Aorta (tissue), 5 donors: Measurements from ENCODE around the gene CRIM1. TPM values are rescaled to one million over a fixed set of nuclear protein-coding genes. Genes with fewer than 3 reads are reported as not detected.

Experiments used
- ATAC-seq: fragments of 200-7000 bp; cut with Tn5 transposase; one replicate; pipeline ENCODE4 v1.9.1; 2022; ENCODE audit warnings: moderate library complexity; ENCODE audit not compliant: low FRiP score
- DNase-seq, 2 donors: peaks; one replicate each; pipeline ENCODE4 v3.0.0-alpha.2; 2020
- H3K27ac ChIP-seq, 2 donors: one replicate each; pipeline ENCODE4 v1.5.1; 2013; ENCODE audit warnings: low read length in 2 of 2, mild to moderate bottlenecking in 2 of 2, moderate library complexity in 2 of 2, control low read depth in 1 of 2, inconsistent platforms in 1 of 2, low read depth in 1 of 2
- H3K27me3 ChIP-seq, 2 donors: one replicate each; pipeline ENCODE4 v1.6.1; 2013; ENCODE audit warnings: control low read depth in 1 of 2, low read length in 1 of 2, mild to moderate bottlenecking in 1 of 2, moderate library complexity in 1 of 2; ENCODE audit not compliant: insufficient read depth in 2 of 2, control insufficient read depth in 1 of 2
- H3K36me3 ChIP-seq, 2 donors: one replicate each; pipeline ENCODE4 v1.6.1; 2013; ENCODE audit warnings: control low read depth in 1 of 2, low read length in 1 of 2, mild to moderate bottlenecking in 1 of 2; ENCODE audit not compliant: insufficient read depth in 2 of 2, control insufficient read depth in 1 of 2
- H3K4me1 ChIP-seq, 2 donors: one replicate each; pipeline ENCODE4 v1.6.1; 2013; ENCODE audit warnings: low read length in 2 of 2, control low read depth in 1 of 2, mild to moderate bottlenecking in 1 of 2, moderate library complexity in 1 of 2; ENCODE audit not compliant: insufficient read depth in 2 of 2, control insufficient read depth in 1 of 2
- H3K4me3 ChIP-seq, 2 donors: one replicate each; pipeline ENCODE4 v1.5.1; 2013; ENCODE audit warnings: low read length in 2 of 2, control low read depth in 1 of 2, mild to moderate bottlenecking in 1 of 2
- H3K9me3 ChIP-seq: one replicate; pipeline ENCODE4 v1.6.1; 2013; ENCODE audit warnings: mild to moderate bottlenecking, low read length; ENCODE audit not compliant: control insufficient read depth
- WGBS, 2 donors: extraction: QIAGEN DNeasy Blood & Tissue Kit; methylation state at CpG; one replicate each; pipeline ENCODE4 v1.1.7; 2013; 5-methylcytosine and 5-hydroxymethylcytosine counted together
- intact Hi-C, 2 donors: fragments of 100-400 bp; cut with DNase I; formaldehyde crosslinking; loops; one replicate each; pipeline versions ENCODE4 v1.14.2 to v1.15.0; 2022
- polyA plus RNA-seq, 2 donors: library from polyadenylated mRNA; stranded (reverse); fragments of 200-250 nt; gene quantifications; one replicate each; pipeline ENCODE4 v1.2.3, GENCODE V29; 2013
- total RNA-seq, 2 donors: library from RNA; stranded (reverse); fragmentation: NEBNext Ultra II Directional; extraction: Animal tissue kit (Norgen Biotek cat#: 25700); gene quantifications; one replicate each; pipeline ENCODE4 v1.2.1, GENCODE V29; 2021
- donor health status: healthy with polysubstance abuse.
- donor health status: Bipolar disorder and iron deficiency.
- donor health status: DM: no; HTN: no; CAD: no.
- donor health status: DM: no; HTN: no; CAD: no.
- donor health status: DM: yes; HTN: yes; CAD: no.

Gene CRIM1
- total and polyA plus RNA-seq, 4 donors, result 47.3 to 727 (median 147) TPM

GRCh38 chr2:36525245-36525644, 169.7 kb downstream of the CRIM1 start:
- 10 to 16% methylated on average over 5 of the region's 5 CpGs for WGBS, 2 donors
- Histone ChIP-seq H3K9me3 (no peaks in the 10 kb centered on the region), H3K4me1 (peaks cover 2 to 4% of the 10 kb centered on the region in 2 donors), H3K27me3 (no peaks in the 10 kb centered on the region), H3K4me3 (no peak overlapping the region), H3K36me3 (peaks cover 5 to 12% of the 10 kb centered on the region in 2 donors), H3K27ac (peak overlapping the region; percentile 66 to 87)
- DNase-seq (no peak), ATAC-seq (no peak)
- intact Hi-C loops, result no loop called here

- Histone ChIP-seq H3K27ac (peak overlapping the region in 1 of 2 donors; percentile 10), H3K36me3 (peaks cover 2 to 8% of the 10 kb centered on the region in 2 donors), H3K4me3 (no peak overlapping the region), H3K4me1 (peaks cover 2 to 7% of the 10 kb centered on the region in 2 donors), H3K9me3 (no peaks in the 10 kb centered on the region), H3K27me3 (no peaks in the 10 kb centered on the region)
- DNase-seq (no peak), ATAC-seq (no peak)
- intact Hi-C loops, result no loop called here
- 20 to 40% methylated on average over 2 of the region's 2 CpGs for WGBS, 2 donors
Measured at GRCh38 chr2:36526226-36526625, 170.6 kb downstream of the CRIM1 start.

- H3K4me3 ChIP-seq, result no peak overlapping the region
- peak overlapping the region; percentile 19 to 26 for H3K27ac ChIP-seq
- H3K36me3 ChIP-seq, result peaks cover 2 to 5% of the 10 kb centered on the region in 2 donors
- H3K4me1 ChIP-seq, result peaks cover 2 to 7% of the 10 kb centered on the region in 2 donors
- intact Hi-C loops, result no loop called here
- DNase-seq (no peak), ATAC-seq (no peak)
- H3K9me3 ChIP-seq, result no peaks in the 10 kb centered on the region
- 71 to 75% methylated on average over 4 of the region's 4 CpGs for WGBS, 2 donors
- H3K27me3 ChIP-seq, result no peaks in the 10 kb centered on the region
Measured at GRCh38 chr2:36528274-36528673, 172.7 kb downstream of the CRIM1 start.

GRCh38 chr2:36528766-36529392, 173.3 kb downstream of the CRIM1 start:
- intact Hi-C loops, result no loop called here
- peak overlapping the region; percentile 19 to 54 for H3K27ac ChIP-seq
- no peaks in the 10 kb centered on the region for H3K27me3 ChIP-seq
- no peak for DNase-seq
- ATAC-seq, result no peak
- peaks cover 2 to 7% of the 10 kb centered on the region in 2 donors for H3K4me1 ChIP-seq
- 63 to 73% methylated on average over 7 of the region's 7 CpGs for WGBS, 2 donors
- no peak overlapping the region for H3K4me3 ChIP-seq
- no peaks in the 10 kb centered on the region for H3K9me3 ChIP-seq
- peaks cover 0 to 2% of the 10 kb centered on the region in 2 donors for H3K36me3 ChIP-seq

GRCh38 chr2:36530178-36530982, 174.8 kb downstream of the CRIM1 start:
- 75 to 76% methylated on average over 9 of the region's 9 CpGs for WGBS, 2 donors
- Histone ChIP-seq H3K9me3 (no peaks in the 10 kb centered on the region), H3K4me3 (no peak overlapping the region), H3K4me1 (peaks cover 0 to 5% of the 10 kb centered on the region in 2 donors), H3K27ac (peak overlapping the region; percentile 4 to 10), H3K27me3 (no peaks in the 10 kb centered on the region), H3K36me3 (peaks cover 0 to 2% of the 10 kb centered on the region in 2 donors)
- ATAC-seq (no peak), DNase-seq (no peak)
- intact Hi-C loops, result no loop called here

- H3K27ac ChIP-seq, result peak overlapping the region; percentile 4 to 69
Measured at GRCh38 chr2:36530983-36531354, 175.4 kb downstream of the CRIM1 start.

GRCh38 chr2:36534275-36534799, 178.8 kb downstream of the CRIM1 start:
- DNase-seq, result no peak
- H3K27me3 ChIP-seq, result no peaks in the 10 kb centered on the region
- intact Hi-C loops, result no loop called here
- no peak for ATAC-seq
- H3K4me1 ChIP-seq, result peaks cover 0 to 3% of the 10 kb centered on the region in 2 donors
- peaks cover 0 to 13% of the 10 kb centered on the region in 2 donors for H3K36me3 ChIP-seq
- H3K4me3 ChIP-seq, result no peak overlapping the region
- H3K9me3 ChIP-seq, result no peaks in the 10 kb centered on the region
- H3K27ac ChIP-seq, result peak overlapping the region in 1 of 2 donors; percentile 46

More at GRCh38 chr2:36530983-36531354, 175.4 kb downstream of the CRIM1 start:
- Histone ChIP-seq H3K4me1 (peaks cover 0 to 5% of the 10 kb centered on the region in 2 donors), H3K4me3 (no peak overlapping the region), H3K36me3 (peaks cover 0 to 3% of the 10 kb centered on the region in 2 donors), H3K9me3 (no peaks in the 10 kb centered on the region), H3K27me3 (no peaks in the 10 kb centered on the region)
- peak; percentile 59 for ATAC-seq
- intact Hi-C loops, result no loop called here
- no peak for DNase-seq
- WGBS, 2 donors, result 18 to 19% methylated on average over 3 of the region's 3 CpGs

GRCh38 chr2:36535099-36535498, 179.5 kb downstream of the CRIM1 start:
- no peaks in the 10 kb centered on the region for H3K27me3 ChIP-seq
- ATAC-seq, result no peak

More at GRCh38 chr2:36535099-36535498, 179.5 kb downstream of the CRIM1 start:
- Histone ChIP-seq H3K27ac (no peak overlapping the region), H3K9me3 (no peaks in the 10 kb centered on the region), H3K4me3 (no peak overlapping the region), H3K4me1 (peaks cover 0 to 3% of the 10 kb centered on the region in 2 donors), H3K36me3 (peaks cover 0 to 15% of the 10 kb centered on the region in 2 donors)
- 75 to 81% methylated on average over 2 of the region's 2 CpGs for WGBS, 2 donors
- intact Hi-C loops, result no loop called here
- DNase-seq, result no peak
